Measurements from ENCODE around the gene TMEM190.

TMEM190 gene

GRCh38 chr19:55386493-55386971, 9.9 kb downstream of the TMEM190 start:
- Mint-ChIP-seq H3K27me3 (ENCODE audit: low read depth, poor library complexity) (peaks cover 7% of the 10 kb centered on the region), H3K4me3 (peak overlapping the region; percentile 100), H3K4me1 (peaks cover 60% of the 10 kb centered on the region), H3K9me3 (peaks cover 10% of the 10 kb centered on the region), H3K36me3 (ENCODE audit: low read depth) (peaks cover 33% of the 10 kb centered on the region), H3K27ac (peak overlapping the region; percentile 98)
- TF ChIP-seq CTCF (IDR thresholded peaks at IDR 0.05) = no peak
- DNase-seq = peak; percentile 54

- Mint-ChIP-seq H3K36me3 (ENCODE audit: low read depth) (peaks cover 35% of the 10 kb centered on the region), H3K4me1 (peaks cover 74% of the 10 kb centered on the region), H3K27ac (no peak overlapping the region), H3K27me3 (ENCODE audit: low read depth, poor library complexity) (peaks cover 4% of the 10 kb centered on the region), H3K4me3 (peak overlapping the region; percentile 100), H3K9me3 (no peaks in the 10 kb centered on the region)
- no peak for TF ChIP-seq CTCF (IDR thresholded peaks at IDR 0.05)
- no peak for DNase-seq
These were observed 11.3 kb downstream of the TMEM190 start for GRCh38 chr19:55387736-55388497.

- no peak for DNase-seq
- H3K36me3 Mint-ChIP-seq (ENCODE audit: low read depth) = peaks cover 35% of the 10 kb centered on the region
- H3K4me3 Mint-ChIP-seq = peak overlapping the region; percentile 38
- H3K27ac Mint-ChIP-seq = peak overlapping the region; percentile 77
- H3K27me3 Mint-ChIP-seq (ENCODE audit: low read depth, poor library complexity) = peaks cover 3% of the 10 kb centered on the region
- no peaks in the 10 kb centered on the region for H3K9me3 Mint-ChIP-seq
- TF ChIP-seq CTCF (IDR thresholded peaks at IDR 0.05) = no peak
- peaks cover 78% of the 10 kb centered on the region for H3K4me1 Mint-ChIP-seq
These were observed 13.0 kb downstream of the TMEM190 start for GRCh38 chr19:55389386-55390317.

- no peak for TF ChIP-seq CTCF (IDR thresholded peaks at IDR 0.05)
- Mint-ChIP-seq H3K27me3 (ENCODE audit: low read depth, poor library complexity) (peaks cover 3% of the 10 kb centered on the region), H3K27ac (no peak overlapping the region), H3K4me1 (peaks cover 72% of the 10 kb centered on the region), H3K4me3 (no peak overlapping the region), H3K36me3 (ENCODE audit: low read depth) (peaks cover 35% of the 10 kb centered on the region), H3K9me3 (no peaks in the 10 kb centered on the region)
- DNase-seq = no peak
These were observed 13.8 kb downstream of the TMEM190 start for GRCh38 chr19:55390461-55390880.

- Mint-ChIP-seq H3K27ac (no peak overlapping the region), H3K4me3 (no peak overlapping the region), H3K9me3 (no peaks in the 10 kb centered on the region), H3K27me3 (ENCODE audit: low read depth, poor library complexity) (peaks cover 3% of the 10 kb centered on the region), H3K36me3 (ENCODE audit: low read depth) (peaks cover 35% of the 10 kb centered on the region), H3K4me1 (peaks cover 67% of the 10 kb centered on the region)
- no peak for TF ChIP-seq CTCF (IDR thresholded peaks at IDR 0.05)
- DNase-seq = no peak
These were observed 14.6 kb downstream of the TMEM190 start for GRCh38 chr19:55391191-55391670.

All from nephron progenitor cell (in vitro differentiated cells).